C4-2B (cell line): Measurements from ENCODE around the gene WDFY2.

Experiments
- CTCF ChIP-seq: fragments of 450-650 bp; conservative IDR thresholded peaks from 2 replicates; pipeline ENCODE4 v1.5.1; 2017; ENCODE audit warnings: mild to moderate bottlenecking
- ZFX ChIP-seq: fragments of 450-650 bp; IDR thresholded peaks from 2 replicates; pipeline ENCODE4 v1.6.1; 2017

DNA sequence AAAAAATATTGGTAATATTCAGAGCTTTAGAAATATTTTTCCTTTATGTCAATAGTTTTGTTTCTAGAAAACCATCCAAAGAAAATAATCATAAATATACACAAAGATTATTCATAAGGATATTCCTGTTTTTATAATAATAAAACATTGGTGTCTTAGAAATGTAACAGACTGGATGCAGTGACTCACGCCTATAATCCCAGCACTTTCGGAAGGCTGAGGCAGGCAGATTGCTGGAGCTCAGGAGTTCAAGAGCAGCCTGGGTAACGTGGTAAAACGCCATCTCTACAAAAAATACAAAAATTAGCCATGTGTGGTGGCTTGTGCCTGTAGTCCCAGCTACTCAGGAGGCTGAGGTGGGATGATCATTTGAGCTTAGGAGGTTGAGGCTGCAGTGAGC, 112.9 kb downstream of the WDFY2 start:
- no peak for TF ChIP-seq CTCF
- TF ChIP-seq ZFX = no peak
